ENCODE data around the gene KYAT1. TPM values are rescaled to one million over a fixed set of nuclear protein-coding genes. Genes with fewer than 3 reads are reported as not detected.

Gene KYAT1
- total and polyA plus RNA-seq, 2 of the 13 experiments (the other 11 are each of a cell fraction or from before 2014, with no cell fraction given) = 9.2 to 46.5 TPM

GRCh38 chr9:128786681-128787601, 94.8 kb downstream of the KYAT1 start, which contains the start of gene TBC1D13 (continued):
- TF ChIP-seq NFAT5 (CRISPR knock-in tag; IDR thresholded peaks at IDR 0.05) = peak; percentile 97
- peak; percentile 87; the same call in 1 of the 2 replicates for TF ChIP-seq ZNF782 (CRISPR knock-in tag; IDR thresholded peaks at IDR 0.05; ENCODE audit: borderline replicate concordance)
- TF ChIP-seq CHCHD3 (CRISPR knock-in tag; IDR thresholded peaks at IDR 0.05) = peak; percentile 87
- 0 out of 2 replicates have a peak, but pooled peaks have one; percentile 81 for TF ChIP-seq ZNF333 (CRISPR knock-in tag; IDR thresholded peaks at IDR 0.05; ENCODE audit: borderline replicate concordance)
- TF ChIP-seq SP5 (CRISPR knock-in tag; IDR thresholded peaks at IDR 0.05; ENCODE audit: borderline replicate concordance, low read depth) = peak; percentile 90
- no peak for TF ChIP-seq ZNF75D (CRISPR knock-in tag; IDR thresholded peaks at IDR 0.05; ENCODE audit: borderline replicate concordance)
- peak; percentile 99 for TF ChIP-seq PATZ1 (CRISPR knock-in tag; IDR thresholded peaks at IDR 0.05)
- TF ChIP-seq SMARCC2 (IDR thresholded peaks at IDR 0.05) = no peak
- peak; percentile 99 for TF ChIP-seq ATF7-NPFF (CRISPR knock-in tag; IDR thresholded peaks at IDR 0.05; ENCODE audit: low read depth)
- peak; percentile 91 for TF ChIP-seq IKZF4 (CRISPR knock-in tag; IDR thresholded peaks at IDR 0.05; ENCODE audit: borderline replicate concordance, low read depth, not compliant biosample characterization)
- peak; percentile 98 for TF ChIP-seq MXD4 (CRISPR knock-in tag; IDR thresholded peaks at IDR 0.05)
- TF ChIP-seq ZBTB37 (CRISPR knock-in tag; IDR thresholded peaks at IDR 0.05) = no peak
- TF ChIP-seq PCBP1 (IDR thresholded peaks at IDR 0.05; ENCODE audit: borderline replicate concordance, low read depth, low read length) = no peak
- peak; percentile 87; the same call in 1 of the 2 replicates for TF ChIP-seq IRF2 (CRISPR knock-in tag; IDR thresholded peaks at IDR 0.05)
- TF ChIP-seq ZNF275 (CRISPR knock-in tag; IDR thresholded peaks at IDR 0.05; ENCODE audit: borderline replicate concordance) = 0 out of 2 replicates have a peak, but pooled peaks have one; percentile 44
- peak; percentile 72; the same call in 1 of the 2 replicates for TF ChIP-seq ZNF256 (CRISPR knock-in tag; conservative IDR thresholded peaks at IDR 0.05)
- TF ChIP-seq HOXA7 (CRISPR knock-in tag; IDR thresholded peaks at IDR 0.05) = no peak
- peak; percentile 72; the same call in 1 of the 2 replicates for TF ChIP-seq MTF1 (CRISPR knock-in tag; IDR thresholded peaks at IDR 0.05)
